SU-DHL-6 (cell line): ENCODE results near the gene FAM161A.
"Not testable (repeated sequence)": the region's sequence is repeated elsewhere in the genome, so short reads cannot be mapped to it uniquely, and the experiment has no call there.

Experiments
- CTCF ChIP-seq: fragments of 200-600 bp; sonication (generic); IDR thresholded peaks from one replicate; pipeline ENCODE4 v1.5.1; 2017; ENCODE audit warnings: antibody characterized with exemption, mild to moderate bottlenecking, low read length, moderate library complexity; ENCODE audit not compliant: insufficient read depth, poor library complexity, severe bottlenecking
- EZH2phosphoT487 ChIP-seq: fragments of 200-600 bp; sonication (generic), shearing (Covaris generic); conservative IDR thresholded peaks from 2 replicates; pipeline ENCODE4 v1.6.1; 2018; ENCODE audit warnings: mild to moderate bottlenecking, antibody characterized with exemption, low read length, moderate library complexity, mixed read lengths

DNA sequence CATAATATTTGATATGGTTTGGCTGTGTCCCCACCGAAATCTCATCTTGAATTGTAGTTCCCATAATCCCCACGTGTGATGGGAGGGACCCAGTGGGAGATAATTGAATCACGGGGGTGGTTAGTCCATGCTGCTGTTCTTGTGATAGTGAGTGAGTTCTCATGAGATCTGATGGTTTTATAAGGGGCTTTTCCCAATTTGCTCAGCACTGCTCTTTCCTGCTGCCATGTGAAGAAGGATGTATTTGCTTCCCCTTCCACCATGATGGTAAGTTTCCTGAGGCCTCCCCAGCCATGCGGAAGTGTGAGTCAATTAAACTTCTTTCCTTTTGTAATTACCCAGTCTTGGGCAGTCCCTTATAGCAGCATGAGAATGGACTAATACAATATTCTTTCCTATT lies 56.4 kb downstream of the FAM161A start:
- TF ChIP-seq CTCF, EZH2phosphoT487: not testable (repeated sequence)
